PC-3 (cell line): ENCODE data around the gene ERMAP. TPM values are rescaled to one million over a fixed set of nuclear protein-coding genes. Genes with fewer than 3 reads are reported as not detected.
A peak's percentile ranks its signal among the peaks of the same experiment; 100 is the strongest.

Source experiments
- ATAC-seq: fragments of 200-7000 bp; cut with Tn5 transposase; 2 replicates; pipeline ENCODE4 v1.9.1; 2020; ENCODE audit warnings: mild to moderate bottlenecking, moderate library complexity
- BruUV-seq: library from RNA; stranded (reverse); fragments of 400-500 nt; replicated peaks from 2 replicates; lab custom pipeline; 2021; lab: Mats Ljungman, UMichigan
- CTCF ChIA-PET: fragments of 300-600 bp; sonication (Branson Sonifier 250); formaldehyde crosslinking; loops from one replicate; lab custom pipeline; 2022; ENCODE audit warnings: antibody characterized with exemption; lab: Charles Lee
- POLR2A ChIA-PET: fragments of 300-600 bp; sonication (Branson Sonifier 250); formaldehyde crosslinking; loops from one replicate; lab custom pipeline; 2022; ENCODE audit warnings: antibody characterized with exemption; ENCODE audit not compliant: unreplicated experiment; lab: Charles Lee
- DNase-seq: peaks from one replicate; pipeline ENCODE4 v3.0.0-alpha.2; 2015
- H2AFZ ChIP-seq: fragments of 300-600 bp; sonication (generic); 2 replicates; pipeline ENCODE4 v1.6.0; 2016; ENCODE audit warnings: antibody characterized with exemption, low read length
- H3F3A ChIP-seq: fragments of 300-600 bp; sonication (generic); one replicate; pipeline ENCODE4 v1.6.0; 2017; ENCODE audit warnings: antibody characterized with exemption, low read length, control low read depth, mild to moderate bottlenecking; ENCODE audit not compliant: unreplicated experiment
- H3K27ac ChIP-seq: fragments of 300-600 bp; sonication (generic); 2 replicates; pipeline ENCODE4 v1.5.1; 2016; ENCODE audit warnings: mild to moderate bottlenecking, low read length
- H3K27me3 ChIP-seq: fragments of 300-600 bp; sonication (generic); 2 replicates; pipeline ENCODE4 v1.6.1; 2016; ENCODE audit warnings: low read length, mixed read lengths
- H3K36me3 ChIP-seq: fragments of 300-600 bp; sonication (generic); 2 replicates; pipeline ENCODE4 v1.6.1; 2016; ENCODE audit warnings: low read depth, mixed run types, low read length, mixed read lengths
- H3K4me1 ChIP-seq: fragments of 300-600 bp; sonication (generic); 2 replicates; pipeline ENCODE4 v1.5.1; 2016; ENCODE audit warnings: low read length; ENCODE audit not compliant: insufficient read depth
- H3K4me2 ChIP-seq: fragments of 300-600 bp; sonication (generic); 2 replicates; pipeline ENCODE4 v1.6.0; 2016; ENCODE audit warnings: low read length
- H3K4me3 ChIP-seq: fragments of 300-600 bp; sonication (generic); 2 replicates; pipeline ENCODE4 v1.5.1; 2016; ENCODE audit warnings: mild to moderate bottlenecking, low read length, mixed read lengths
- H3K79me2 ChIP-seq: fragments of 300-600 bp; sonication (generic); 2 replicates; pipeline ENCODE4 v1.6.1; 2017; ENCODE audit warnings: low read length, mixed read lengths
- H3K9ac ChIP-seq: fragments of 300-600 bp; sonication (generic); 2 replicates; pipeline ENCODE4 v1.6.0; 2016; ENCODE audit warnings: mild to moderate bottlenecking, low read length
- H3K9me2 ChIP-seq: fragments of 300-600 bp; sonication (generic); replicated peaks from 2 replicates; pipeline ENCODE4 v1.6.1; 2016; ENCODE audit warnings: mixed run types, low read length, mixed read lengths
- H3K9me3 ChIP-seq: fragments of 300-600 bp; sonication (generic); 2 replicates; pipeline ENCODE4 v1.6.1; 2016; ENCODE audit warnings: low read length, mixed read lengths
- H4K20me1 ChIP-seq: fragments of 300-600 bp; sonication (generic); 2 replicates; pipeline ENCODE4 v1.6.1; 2016; ENCODE audit warnings: low read length, mixed read lengths
- CTCF ChIP-seq: fragments of 300-600 bp; sonication (generic); conservative IDR thresholded peaks from 2 replicates; pipeline ENCODE4 v1.5.1; 2017; ENCODE audit warnings: antibody characterized with exemption, low read depth, mild to moderate bottlenecking, low read length
- EZH2 ChIP-seq: fragments of 300-600 bp; sonication (generic); IDR thresholded peaks from one replicate; pipeline ENCODE4 v1.6.1; 2017; ENCODE audit warnings: antibody characterized with exemption, mild to moderate bottlenecking, low read length; ENCODE audit not compliant: unreplicated experiment
- EZH2phosphoT487 ChIP-seq: fragments of 300-600 bp; sonication (generic); IDR thresholded peaks from 2 replicates; pipeline ENCODE4 v1.6.1; 2018; ENCODE audit warnings: mild to moderate bottlenecking, antibody characterized with exemption, low read length, borderline replicate concordance
- intact Hi-C: fragments of 100-400 bp; cut with micrococcal nuclease; formaldehyde crosslinking; loops from 2 replicates; pipeline ENCODE4 v1.9.0; 2023
- total RNA-seq: library from RNA; depleted of rRNA; stranded (reverse); fragments of >200 nt; gene quantifications from 2 replicates; pipeline ENCODE4 v1.2.3, GENCODE V29; 2014

The ERMAP gene
- total RNA-seq, 1 experiment from 2014 or later, result 5.4 TPM

GRCh38 chr1:42838482-42839190 is 21.7 kb downstream of the ERMAP start:
- intact Hi-C loops, result no loop called here
- no peaks in the 10 kb centered on the region for H3K9me3 ChIP-seq
- no peak overlapping the region for H3K9ac ChIP-seq
- no peaks in the 10 kb centered on the region for H3K9me2 ChIP-seq
- DNase-seq (no peak), ATAC-seq (no peak)
- H3F3A ChIP-seq, result no peaks in the 10 kb centered on the region
- H4K20me1 ChIP-seq, result no peaks in the 10 kb centered on the region
- TF ChIP-seq CTCF (no peak), EZH2phosphoT487 (no peak), EZH2 (no peak)
- ChIA-PET CTCF (no interaction called here), POLR2A (no interaction called here)
- H3K27ac ChIP-seq, result no peak overlapping the region
- H3K36me3 ChIP-seq, result no peaks in the 10 kb centered on the region
- BruUV-seq, result no TSS peak
- H3K4me1 ChIP-seq, result no peaks in the 10 kb centered on the region
- no peaks in the 10 kb centered on the region for H3K27me3 ChIP-seq
- H3K4me3 ChIP-seq, result no peak overlapping the region
- H3K79me2 ChIP-seq, result no peaks in the 10 kb centered on the region
- no peak overlapping the region for H2AFZ ChIP-seq
- no peak overlapping the region for H3K4me2 ChIP-seq

- ChIA-PET POLR2A (no interaction called here), CTCF (no interaction called here)
- Histone ChIP-seq H3K4me1 (peaks cover 4% of the 10 kb centered on the region), H3K4me3 (no peak overlapping the region), H3K79me2 (no peaks in the 10 kb centered on the region), H3K9me3 (no peaks in the 10 kb centered on the region), H2AFZ (no peak overlapping the region), H3K4me2 (no peak overlapping the region), H3F3A (no peaks in the 10 kb centered on the region), H3K27me3 (no peaks in the 10 kb centered on the region), H4K20me1 (no peaks in the 10 kb centered on the region), H3K27ac (no peak overlapping the region), H3K9me2 (no peaks in the 10 kb centered on the region), H3K9ac (no peak overlapping the region), H3K36me3 (no peaks in the 10 kb centered on the region)
- intact Hi-C loops, result no loop called here
- DNase-seq, result peak; percentile 34
- ATAC-seq, result peak; percentile 70
- TF ChIP-seq EZH2 (no peak), CTCF (no peak), EZH2phosphoT487 (no peak)
- no TSS peak for BruUV-seq
Measured at GRCh38 chr1:42841010-42841409, 24.1 kb downstream of the ERMAP start.

GRCh38 chr1:42841440-42842147 is 24.7 kb downstream of the ERMAP start:
- H3K27ac ChIP-seq, result no peak overlapping the region
- DNase-seq (no peak), ATAC-seq (no peak)
- no peaks in the 10 kb centered on the region for H3K79me2 ChIP-seq
- TF ChIP-seq EZH2 (no peak), EZH2phosphoT487 (no peak), CTCF (no peak)
- no peaks in the 10 kb centered on the region for H3K9me2 ChIP-seq
- no TSS peak for BruUV-seq
- no peak overlapping the region for H3K9ac ChIP-seq
- H3K4me3 ChIP-seq, result no peak overlapping the region
- H3K9me3 ChIP-seq, result no peaks in the 10 kb centered on the region
- ChIA-PET CTCF (no interaction called here), POLR2A (interaction anchor here (0.6 kb wide), 1 partner anchor 117 kb away, joined by 3 read pairs; the partner anchor contains the start of gene SLC2A1)
- intact Hi-C loops, result no loop called here
- no peaks in the 10 kb centered on the region for H3K36me3 ChIP-seq
- H3K4me2 ChIP-seq, result no peak overlapping the region
- H3K27me3 ChIP-seq, result no peaks in the 10 kb centered on the region
- H3F3A ChIP-seq, result no peaks in the 10 kb centered on the region
- no peaks in the 10 kb centered on the region for H4K20me1 ChIP-seq
- peaks cover 6% of the 10 kb centered on the region for H3K4me1 ChIP-seq
- no peak overlapping the region for H2AFZ ChIP-seq
